ENCODE data around the gene TBC1D14. TPM values are rescaled to one million over a fixed set of nuclear protein-coding genes. Genes with fewer than 3 reads are reported as not detected.

Gene TBC1D14
- total RNA-seq, 1 experiment from 2014 or later: 50.2 TPM

- Histone ChIP-seq H3K9me3 (ENCODE audit: control insufficient read depth, low read depth, low read length) (no peaks in the 10 kb centered on the region), H3K4me1 (ENCODE audit: insufficient read depth, low read length) (peaks cover 4% of the 10 kb centered on the region), H3K4me2 (ENCODE audit: insufficient read depth, insufficient read length, low read length) (no peak overlapping the region), H2BK12ac (ENCODE audit: insufficient read length, low read depth, low read length) (no peak overlapping the region), H2AK5ac (ENCODE audit: insufficient read length, low read length) (no peak overlapping the region), H3K27me3 (ENCODE audit: insufficient read depth, low read length) (no peaks in the 10 kb centered on the region; the same call in 1 of the 2 replicates), H3K23me2 (ENCODE audit: insufficient read length, low read depth, low read length, poor library complexity, severe bottlenecking) (peaks cover 10% of the 10 kb centered on the region), H3K23ac (ENCODE audit: insufficient read length, low read depth, low read length) (no peak overlapping the region), H2BK15ac (ENCODE audit: low read depth, low read length) (no peak overlapping the region), H2BK120ac (ENCODE audit: low read depth, low read length, poor library complexity, severe bottlenecking) (no peak overlapping the region), H2BK5ac (ENCODE audit: insufficient read length, low read length) (no peak overlapping the region), H3K79me1 (ENCODE audit: insufficient read depth, low read depth, low read length, poor library complexity, severe bottlenecking) (peaks cover 5% of the 10 kb centered on the region), H4K5ac (ENCODE audit: insufficient read length, low read depth, low read length) (no peak overlapping the region), H2BK20ac (ENCODE audit: low read depth, low read length, poor library complexity, severe bottlenecking) (no peak overlapping the region), H3K56ac (ENCODE audit: insufficient read length, low read depth, low read length) (no peak overlapping the region), H3K9ac (ENCODE audit: extremely low read depth, insufficient read length, low read length) (no peak overlapping the region), H4K91ac (ENCODE audit: insufficient read length, low read depth, low read length) (no peak overlapping the region), H3K79me2 (ENCODE audit: insufficient read depth, low read length) (peaks cover 13% of the 10 kb centered on the region; the same call in 1 of the 2 replicates), H3K27ac (ENCODE audit: insufficient read length, low read depth, low read length) (no peak overlapping the region), H2AFZ (ENCODE audit: low read length) (no peak overlapping the region), H3K18ac (ENCODE audit: insufficient read length, low read depth, low read length) (no peak overlapping the region), H3T11ph (ENCODE audit: low read length) (no peak overlapping the region), H4K20me1 (ENCODE audit: control insufficient read depth, insufficient read depth, insufficient read length) (no peaks in the 10 kb centered on the region), H3K4ac (ENCODE audit: low read depth, low read length) (no peak overlapping the region), H3K14ac (ENCODE audit: insufficient read depth, low read length) (no peak overlapping the region), H4K8ac (replicated peaks; ENCODE audit: insufficient read length, low read depth, low read length) (no peak overlapping the region)
- DNase-seq: peak; percentile 93
- Mint-ChIP-seq H3K27ac (no peak overlapping the region), H3K27me3 (ENCODE audit: low read depth) (peaks cover 51% of the 10 kb centered on the region), H3K4me1 (peaks cover 12 to 21% of the 10 kb centered on the region in 2 experiments), H3K4me3 (peak overlapping the region in 1 of 2 experiments; percentile 3; a peak in 1 of 5 replicates), H3K36me3 (ENCODE audit: insufficient read depth in 1 of 3, low read depth in 3 of 3) (peaks cover 0 to 6% (median 0%) of the 10 kb centered on the region in 3 experiments; a peak in 4 of 7 replicates), H3K9me3 (no peaks in the 10 kb centered on the region)
- no CpG with 5 or more reads among the region's 23 CpGs for WGBS (ENCODE audit: extremely low coverage, insufficient read length, low lambda C conversion rate)
- TF ChIP-seq CTCF (conservative IDR thresholded peaks at IDR 0.05): peak; percentile 98
Measured at GRCh38 chr4:7070729-7071511, 161.3 kb downstream of the TBC1D14 start.
